HepG2 (cell line): ENCODE data around the gene ZBTB2. TPM values are rescaled to one million over a fixed set of nuclear protein-coding genes. Genes with fewer than 3 reads are reported as not detected.

Experiments
- CCAR2 ChIP-seq: fragments of 200-400 bp; formaldehyde crosslinking; optimal IDR thresholded peaks from 2 replicates; pipeline ENCODE3; 2018; ENCODE audit warnings: low read depth, mild to moderate bottlenecking, low read length, moderate library complexity
- FOSL2 ChIP-seq: sonication (generic); formaldehyde crosslinking; IDR thresholded peaks from 2 replicates; pipeline ENCODE4 v1.4.0; 2020; ENCODE audit warnings: missing genetic modification reagents
- GABPB1 ChIP-seq: IDR thresholded peaks from 2 replicates; pipeline ENCODE4 v1.6.1; 2016; ENCODE audit warnings: mild to moderate bottlenecking, missing genetic modification reagents, moderate library complexity, missing compliant biosample characterization
- GFI1 ChIP-seq: sonication (generic); formaldehyde crosslinking; IDR thresholded peaks from 2 replicates; pipeline ENCODE4 v1.5.0; 2020; ENCODE audit warnings: missing genetic modification reagents, mild to moderate bottlenecking, borderline replicate concordance
- GTF2F1 ChIP-seq: fragments of 150-350 bp; IDR thresholded peaks from 2 replicates; pipeline ENCODE4 v1.6.1; 2014; ENCODE audit warnings: low read length
- HNF4G ChIP-seq, 2 experiments: sonication (generic) in 1 of 2; formaldehyde crosslinking in 1 of 2; IDR thresholded peaks; 2 replicates each; pipeline versions ENCODE4 v1.4.0 to v1.6.1; 2011 to 2020; ENCODE audit warnings: borderline replicate concordance in 2 of 2, low read depth in 2 of 2, mild to moderate bottlenecking in 2 of 2, low read length in 1 of 2, missing genetic modification reagents in 1 of 2, moderate library complexity in 1 of 2
- ISX ChIP-seq: sonication (generic); formaldehyde crosslinking; conservative IDR thresholded peaks from 2 replicates; pipeline ENCODE4 v1.5.0; 2020; ENCODE audit warnings: missing genetic modification reagents
- KDM3A ChIP-seq: IDR thresholded peaks from 2 replicates; pipeline ENCODE4 v1.6.1; 2018; ENCODE audit warnings: low read depth, missing compliant biosample characterization
- KLF13 ChIP-seq: sonication (generic); formaldehyde crosslinking; IDR thresholded peaks from 2 replicates; pipeline ENCODE4 v1.4.0; 2020; ENCODE audit warnings: mild to moderate bottlenecking, missing genetic modification reagents
- NFE2 ChIP-seq: sonication (generic); formaldehyde crosslinking; IDR thresholded peaks from 2 replicates; pipeline ENCODE4 v1.4.0; 2020; ENCODE audit warnings: missing genetic modification reagents
- NFYB ChIP-seq: sonication (generic); formaldehyde crosslinking; IDR thresholded peaks from 2 replicates; pipeline ENCODE4 v1.4.0; 2020; ENCODE audit warnings: missing genetic modification reagents
- NR2F6 ChIP-seq, 2 experiments: IDR thresholded peaks; 2 replicates each; pipeline ENCODE4 v1.6.1; 2016; ENCODE audit warnings: antibody characterized with exemption in 1 of 2, mild to moderate bottlenecking in 1 of 2
- PRMT3 ChIP-seq: sonication (generic); formaldehyde crosslinking; IDR thresholded peaks from 2 replicates; pipeline ENCODE4 v1.8.1; 2022; ENCODE audit warnings: low read depth, mild to moderate bottlenecking, moderate library complexity, missing genetic modification reagents, borderline replicate concordance
- SSRP1 ChIP-seq: IDR thresholded peaks from 2 replicates; pipeline ENCODE4 v1.6.1; 2016; ENCODE audit warnings: control low read depth
- YEATS4 ChIP-seq: sonication (generic); formaldehyde crosslinking; IDR thresholded peaks from 2 replicates; pipeline ENCODE4 v1.4.0; 2020; ENCODE audit warnings: missing genetic modification reagents, borderline replicate concordance
- ZFP37 ChIP-seq: sonication (generic); formaldehyde crosslinking; IDR thresholded peaks from 2 replicates; pipeline ENCODE4 v1.4.0; 2020; ENCODE audit warnings: missing genetic modification reagents, borderline replicate concordance
- ZFP41 ChIP-seq: sonication (generic); formaldehyde crosslinking; IDR thresholded peaks from 2 replicates; pipeline ENCODE4 v1.4.0; 2020; ENCODE audit warnings: mild to moderate bottlenecking, missing genetic modification reagents, borderline replicate concordance
- ZNF207 ChIP-seq: fragments of 450-650 bp; IDR thresholded peaks from 2 replicates; pipeline ENCODE4 v1.6.1; 2016; ENCODE audit warnings: antibody characterized with exemption, borderline replicate concordance
- ZNF232 ChIP-seq: sonication (generic); formaldehyde crosslinking; IDR thresholded peaks from 2 replicates; pipeline ENCODE4 v1.4.0; 2020; ENCODE audit warnings: missing genetic modification reagents, borderline replicate concordance
- ZNF773 ChIP-seq: sonication (generic); formaldehyde crosslinking; IDR thresholded peaks from 2 replicates; pipeline ENCODE4 v1.4.0; 2020; ENCODE audit warnings: missing genetic modification reagents, borderline replicate concordance
- polyA plus RNA-seq, 8 experiments: library from polyadenylated mRNA; depleted of rRNA in 3 of 8; stranded (reverse) in 7 of 8; unstranded in 1 of 8; fragments of >200 nt; fragmentation: Illumina TruSeq in 4 of 8; extraction: Trizol in 4 of 8; gene quantifications; 2 replicates each; pipeline versions ENCODE4 v1.2.1 to v1.2.3, GENCODE V29; 2011 to 2016; ENCODE audit warnings: low read depth in 4 of 8, missing spikeins in 1 of 8, mixed read lengths in 1 of 8; ENCODE audit not compliant: insufficient read depth in 1 of 8
- total RNA-seq, 5 experiments: library from RNA; depleted of rRNA; stranded (reverse); fragments of >200 nt; fragmentation: Illumina TruSeq; extraction: Trizol; gene quantifications; 2 replicates each; pipeline ENCODE4 v1.2.3, GENCODE V29; 2016; ENCODE audit warnings: low read depth in 1 of 5
- TF ChIP-seq, protein P1 (sequence below): sonication (generic); formaldehyde crosslinking; IDR thresholded peaks from 2 replicates; pipeline ENCODE4 v1.4.0; 2020; ENCODE audit warnings: mild to moderate bottlenecking, missing genetic modification reagents
- TF ChIP-seq, protein P2 (sequence below): sonication (generic); formaldehyde crosslinking; IDR thresholded peaks from 2 replicates; pipeline ENCODE4 v1.9.0; 2021; ENCODE audit warnings: missing genetic modification reagents, borderline replicate concordance
- TF ChIP-seq, protein P3 (sequence below): sonication (generic); formaldehyde crosslinking; IDR thresholded peaks from 2 replicates; pipeline ENCODE4 v1.4.0; 2020; ENCODE audit warnings: mild to moderate bottlenecking, missing genetic modification reagents

The ZBTB2 gene
- total and polyA plus RNA-seq, 2 of the 13 experiments (the other 11 are each of a cell fraction or from before 2014, with no cell fraction given), result 15.4 to 22.8 TPM

DNA sequence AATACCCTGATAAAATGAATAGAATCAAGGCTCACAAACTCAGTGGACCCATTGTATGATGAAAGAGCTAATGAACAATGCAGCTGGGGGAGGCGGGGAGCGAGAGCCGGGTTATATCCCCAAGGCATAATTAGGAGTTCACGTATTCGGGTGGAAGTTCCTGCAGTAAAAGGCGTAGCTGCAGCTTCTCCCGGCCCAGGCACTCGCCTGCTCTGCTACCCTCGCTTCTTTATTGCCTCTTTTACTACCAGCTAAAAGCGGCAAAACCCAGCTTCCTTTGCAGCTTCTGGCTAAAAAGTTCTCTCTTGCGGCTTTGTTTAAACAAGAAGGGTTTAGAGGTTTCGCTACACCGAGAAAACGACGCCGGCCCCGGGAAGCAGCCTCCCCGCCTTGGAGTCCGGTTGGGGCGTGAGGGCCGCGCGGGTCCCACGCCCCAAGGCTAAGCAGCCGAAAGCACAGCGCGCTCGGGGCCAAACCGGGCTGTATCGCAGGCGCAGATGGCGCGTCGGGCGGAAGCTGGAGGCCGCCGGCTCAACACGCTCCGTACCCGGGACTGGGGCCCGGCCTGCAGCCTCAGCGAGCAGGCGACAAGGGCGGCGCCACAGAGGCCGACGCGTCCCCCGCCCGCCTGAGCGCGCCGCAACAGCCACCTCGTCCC is 1.6 kb downstream of the ZBTB2 start (continued):
- TF ChIP-seq HNF4G (IDR thresholded peaks at IDR 0.05; ENCODE audit: borderline replicate concordance, low read depth, low read length) (peak; percentile 30; the same call in 1 of the 2 replicates), HNF4G (CRISPR knock-in tag; IDR thresholded peaks at IDR 0.05; ENCODE audit: borderline replicate concordance, low read depth) (no peak), NFYB (CRISPR knock-in tag) (no peak), SSRP1 (CRISPR knock-in tag) (no peak), ZFP41 (CRISPR knock-in tag) (0 out of 2 replicates have a peak, but pooled peaks have one; percentile 69), ZFP37 (CRISPR knock-in tag) (0 out of 2 replicates have a peak, but pooled peaks have one; percentile 30), ISX (CRISPR knock-in tag) (peak; percentile 80; the same call in 1 of the 2 replicates), NFE2 (CRISPR knock-in tag) (no peak), GABPB1 (peak; percentile 81; the same call in 1 of the 2 replicates), NR2F6 (IDR thresholded peaks at IDR 0.05) (no peak), NR2F6 (CRISPR knock-in tag; IDR thresholded peaks at IDR 0.05) (no peak), FOSL2 (CRISPR knock-in tag) (peak; percentile 12; the same call in 1 of the 2 replicates), GFI1 (CRISPR knock-in tag) (peak; percentile 79; the same call in 1 of the 2 replicates), ZNF773 (CRISPR knock-in tag) (no peak), CCAR2 (no peak), GTF2F1 (no peak; the same call in 1 of the 2 replicates), ZNF232 (CRISPR knock-in tag) (peak; percentile 82), KLF13 (CRISPR knock-in tag) (no peak), YEATS4 (CRISPR knock-in tag) (peak; percentile 96), KDM3A (CRISPR knock-in tag) (peak; percentile 53; the same call in 1 of the 2 replicates), PRMT3 (no peak), ZNF207 (no peak)
- TF ChIP-seq, protein P1, sequence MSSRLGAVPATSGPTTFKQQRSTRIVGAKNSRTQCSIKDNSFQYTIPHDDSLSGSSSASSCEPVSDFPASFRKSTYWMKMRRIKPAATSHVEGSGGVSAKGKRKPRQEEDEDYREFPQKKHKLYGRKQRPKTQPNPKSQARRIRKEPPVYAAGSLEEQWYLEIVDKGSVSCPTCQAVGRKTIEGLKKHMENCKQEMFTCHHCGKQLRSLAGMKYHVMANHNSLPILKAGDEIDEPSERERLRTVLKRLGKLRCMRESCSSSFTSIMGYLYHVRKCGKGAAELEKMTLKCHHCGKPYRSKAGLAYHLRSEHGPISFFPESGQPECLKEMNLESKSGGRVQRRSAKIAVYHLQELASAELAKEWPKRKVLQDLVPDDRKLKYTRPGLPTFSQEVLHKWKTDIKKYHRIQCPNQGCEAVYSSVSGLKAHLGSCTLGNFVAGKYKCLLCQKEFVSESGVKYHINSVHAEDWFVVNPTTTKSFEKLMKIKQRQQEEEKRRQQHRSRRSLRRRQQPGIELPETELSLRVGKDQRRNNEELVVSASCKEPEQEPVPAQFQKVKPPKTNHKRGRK (CRISPR knock-in tag), result no peak
- TF ChIP-seq, protein P2, sequence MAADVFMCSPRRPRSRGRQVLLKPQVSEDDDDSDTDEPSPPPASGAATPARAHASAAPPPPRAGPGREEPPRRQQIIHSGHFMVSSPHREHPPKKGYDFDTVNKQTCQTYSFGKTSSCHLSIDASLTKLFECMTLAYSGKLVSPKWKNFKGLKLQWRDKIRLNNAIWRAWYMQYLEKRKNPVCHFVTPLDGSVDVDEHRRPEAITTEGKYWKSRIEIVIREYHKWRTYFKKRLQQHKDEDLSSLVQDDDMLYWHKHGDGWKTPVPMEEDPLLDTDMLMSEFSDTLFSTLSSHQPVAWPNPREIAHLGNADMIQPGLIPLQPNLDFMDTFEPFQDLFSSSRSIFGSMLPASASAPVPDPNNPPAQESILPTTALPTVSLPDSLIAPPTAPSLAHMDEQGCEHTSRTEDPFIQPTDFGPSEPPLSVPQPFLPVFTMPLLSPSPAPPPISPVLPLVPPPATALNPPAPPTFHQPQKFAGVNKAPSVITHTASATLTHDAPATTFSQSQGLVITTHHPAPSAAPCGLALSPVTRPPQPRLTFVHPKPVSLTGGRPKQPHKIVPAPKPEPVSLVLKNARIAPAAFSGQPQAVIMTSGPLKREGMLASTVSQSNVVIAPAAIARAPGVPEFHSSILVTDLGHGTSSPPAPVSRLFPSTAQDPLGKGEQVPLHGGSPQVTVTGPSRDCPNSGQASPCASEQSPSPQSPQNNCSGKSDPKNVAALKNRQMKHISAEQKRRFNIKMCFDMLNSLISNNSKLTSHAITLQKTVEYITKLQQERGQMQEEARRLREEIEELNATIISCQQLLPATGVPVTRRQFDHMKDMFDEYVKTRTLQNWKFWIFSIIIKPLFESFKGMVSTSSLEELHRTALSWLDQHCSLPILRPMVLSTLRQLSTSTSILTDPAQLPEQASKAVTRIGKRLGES (CRISPR knock-in tag), result peak; percentile 74; the same call in 1 of the 2 replicates
- TF ChIP-seq, protein P3, sequence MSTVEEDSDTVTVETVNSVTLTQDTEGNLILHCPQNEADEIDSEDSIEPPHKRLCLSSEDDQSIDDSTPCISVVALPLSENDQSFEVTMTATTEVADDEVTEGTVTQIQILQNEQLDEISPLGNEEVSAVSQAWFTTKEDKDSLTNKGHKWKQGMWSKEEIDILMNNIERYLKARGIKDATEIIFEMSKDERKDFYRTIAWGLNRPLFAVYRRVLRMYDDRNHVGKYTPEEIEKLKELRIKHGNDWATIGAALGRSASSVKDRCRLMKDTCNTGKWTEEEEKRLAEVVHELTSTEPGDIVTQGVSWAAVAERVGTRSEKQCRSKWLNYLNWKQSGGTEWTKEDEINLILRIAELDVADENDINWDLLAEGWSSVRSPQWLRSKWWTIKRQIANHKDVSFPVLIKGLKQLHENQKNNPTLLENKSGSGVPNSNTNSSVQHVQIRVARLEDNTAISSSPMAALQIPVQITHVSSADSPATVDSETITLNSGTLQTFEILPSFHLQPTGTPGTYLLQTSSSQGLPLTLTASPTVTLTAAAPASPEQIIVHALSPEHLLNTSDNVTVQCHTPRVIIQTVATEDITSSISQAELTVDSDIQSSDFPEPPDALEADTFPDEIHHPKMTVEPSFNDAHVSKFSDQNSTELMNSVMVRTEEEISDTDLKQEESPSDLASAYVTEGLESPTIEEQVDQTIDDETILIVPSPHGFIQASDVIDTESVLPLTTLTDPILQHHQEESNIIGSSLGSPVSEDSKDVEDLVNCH (CRISPR knock-in tag), result no peak
